Liver (tissue), 9 donors: ENCODE measurements around the gene CAPN3. TPM values are rescaled to one million over a fixed set of nuclear protein-coding genes. Genes with fewer than 3 reads are reported as not detected.

Source experiments
- DNase-seq: peaks from one replicate; pipeline ENCODE4 v3.0.0-alpha.2; 2017; ENCODE audit warnings: low spot score
- H3K27ac ChIP-seq, 2 donors: one replicate each; pipeline ENCODE4 v1.7.0; 2013; ENCODE audit warnings: inconsistent platforms in 2 of 2, low read length in 2 of 2, control low read depth in 1 of 2, low read depth in 1 of 2, mild to moderate bottlenecking in 1 of 2
- H3K27me3 ChIP-seq, 4 donors: one replicate each; pipeline versions ENCODE4 v1.6.1 to v1.7.0; 2013; ENCODE audit warnings: low read length in 3 of 4, inconsistent platforms in 1 of 4, mild to moderate bottlenecking in 1 of 4, moderate library complexity in 1 of 4; ENCODE audit not compliant: control insufficient read depth in 4 of 4, insufficient read depth in 4 of 4
- H3K36me3 ChIP-seq, 4 donors: one replicate each; pipeline versions ENCODE4 v1.6.1 to v1.7.0; 2013; ENCODE audit warnings: low read length in 3 of 4, mild to moderate bottlenecking in 3 of 4, low read depth in 1 of 4, moderate library complexity in 1 of 4; ENCODE audit not compliant: control insufficient read depth in 4 of 4, insufficient read depth in 3 of 4
- H3K4me1 ChIP-seq, 4 donors: one replicate each; pipeline versions ENCODE4 v1.6.1 to v1.7.0; 2013; ENCODE audit warnings: low read length in 3 of 4, mild to moderate bottlenecking in 3 of 4, moderate library complexity in 1 of 4; ENCODE audit not compliant: control insufficient read depth in 4 of 4, insufficient read depth in 4 of 4
- H3K4me3 ChIP-seq, 3 donors: one replicate each; pipeline versions ENCODE4 v1.6.1 to v1.7.0; 2013; ENCODE audit warnings: low read length in 3 of 3, control low read depth in 1 of 3, low read depth in 1 of 3, mild to moderate bottlenecking in 1 of 3
- H3K9ac ChIP-seq, 2 donors: one replicate each; pipeline ENCODE4 v1.7.0; 2013; ENCODE audit warnings: low read length in 2 of 2, mild to moderate bottlenecking in 2 of 2, moderate library complexity in 2 of 2, control low read depth in 1 of 2, low read depth in 1 of 2
- H3K9me3 ChIP-seq, 4 donors: one replicate each; pipeline versions ENCODE4 v1.6.1 to v1.7.0; 2013; ENCODE audit warnings: low read length in 3 of 4; ENCODE audit not compliant: control insufficient read depth in 4 of 4
- ATF3 ChIP-seq: IDR thresholded peaks from 2 replicates; pipeline ENCODE4 v1.6.1; 2016; ENCODE audit warnings: antibody characterized with exemption
- CTCF ChIP-seq: fragments of 150-350 bp; IDR thresholded peaks from 2 replicates; pipeline ENCODE4 v1.5.1; 2017; ENCODE audit warnings: improper control_type of control experiment, low read depth, low read length; ENCODE audit not compliant: missing input control
- EGR1 ChIP-seq, 2 donors: IDR thresholded peaks; 2 replicates each; pipeline ENCODE4 v1.6.1; 2016 to 2018; ENCODE audit warnings: antibody characterized with exemption in 2 of 2, low read depth in 2 of 2
- FOXA1 ChIP-seq: IDR thresholded peaks from 2 replicates; pipeline ENCODE4 v1.6.1; 2016; ENCODE audit warnings: antibody characterized with exemption
- FOXA2 ChIP-seq: IDR thresholded peaks from 2 replicates; pipeline ENCODE4 v1.6.1; 2016; ENCODE audit warnings: antibody characterized with exemption
- GABPA ChIP-seq, 2 donors: IDR thresholded peaks in 1 of 2; conservative IDR thresholded peaks in 1 of 2; 2 replicates each; pipeline ENCODE4 v1.6.1; 2016; ENCODE audit warnings: antibody characterized with exemption in 2 of 2, mild to moderate bottlenecking in 1 of 2, moderate library complexity in 1 of 2
- HNF4A ChIP-seq, 2 donors: conservative IDR thresholded peaks; 2 replicates each; pipeline ENCODE4 v1.6.1; 2016; ENCODE audit warnings: antibody characterized with exemption in 2 of 2, mild to moderate bottlenecking in 2 of 2
- HNF4G ChIP-seq: IDR thresholded peaks from 2 replicates; pipeline ENCODE4 v1.6.1; 2016; ENCODE audit warnings: antibody characterized with exemption
- JUND ChIP-seq, 2 donors: IDR thresholded peaks; 2 replicates each; pipeline ENCODE4 v1.6.1; 2016; ENCODE audit warnings: antibody characterized with exemption in 2 of 2
- MAX ChIP-seq: IDR thresholded peaks from 2 replicates; pipeline ENCODE4 v1.6.1; 2016; ENCODE audit warnings: antibody characterized with exemption
- NR2F2 ChIP-seq: IDR thresholded peaks from 2 replicates; pipeline ENCODE4 v1.6.1; 2016; ENCODE audit warnings: antibody characterized with exemption
- RAD21 ChIP-seq, 2 donors: IDR thresholded peaks; 2 replicates each; pipeline ENCODE4 v1.6.1; 2016; ENCODE audit warnings: antibody characterized with exemption in 2 of 2, mild to moderate bottlenecking in 2 of 2
- REST ChIP-seq: IDR thresholded peaks from 2 replicates; pipeline ENCODE4 v1.6.1; 2016; ENCODE audit warnings: antibody characterized with exemption, mild to moderate bottlenecking
- RXRA ChIP-seq, 2 donors: IDR thresholded peaks; 2 replicates each; pipeline ENCODE4 v1.6.1; 2017 to 2018; ENCODE audit warnings: antibody characterized with exemption in 2 of 2, mild to moderate bottlenecking in 1 of 2
- SP1 ChIP-seq: IDR thresholded peaks from 2 replicates; pipeline ENCODE4 v1.6.1; 2018; ENCODE audit warnings: antibody characterized with exemption, mild to moderate bottlenecking
- TAF1 ChIP-seq: conservative IDR thresholded peaks from 2 replicates; pipeline ENCODE4 v1.6.1; 2016; ENCODE audit warnings: antibody characterized with exemption, mild to moderate bottlenecking
- YY1 ChIP-seq: IDR thresholded peaks from 2 replicates; pipeline ENCODE4 v1.6.1; 2016; ENCODE audit warnings: antibody characterized with exemption, mild to moderate bottlenecking
- ZBTB33 ChIP-seq: IDR thresholded peaks from 2 replicates; pipeline ENCODE4 v1.6.1; 2016; ENCODE audit warnings: antibody characterized with exemption
- WGBS: extraction: QIAGEN DNeasy Blood & Tissue Kit; methylation state at CpG from one replicate; pipeline ENCODE4 v1.1.7; 2013; 5-methylcytosine and 5-hydroxymethylcytosine counted together
- polyA plus RNA-seq, 2 donors: library from polyadenylated mRNA; stranded (reverse) in 1 of 2; unstranded in 1 of 2; fragments of 200-250 nt in 1 of 2; fragments of >200 nt in 1 of 2; fragmentation: Nextera tagmentation in 1 of 2; extraction: Ambion mirVana in 1 of 2; gene quantifications; one replicate each; pipeline versions ENCODE4 v1.2.1 to v1.2.3, GENCODE V29; 2013 to 2015
- total RNA-seq, 2 donors: library from RNA; depleted of rRNA; stranded (reverse); fragments of >200 nt; gene quantifications; one replicate each; pipeline ENCODE4 v1.2.3, GENCODE V29; 2014
- donor health status: healthy.
- donor health status: healthy.
- donor health status: healthy.
- donor health status: healthy.
- donor health status: healthy.

The CAPN3 gene
- total and polyA plus RNA-seq, 4 donors = 2.0 to 6.1 (median 4.2) TPM

GRCh38 chr15:42378011-42378410 is 18.7 kb downstream of the CAPN3 start:
- H3K36me3 ChIP-seq = peaks cover 0 to 2% (median 0%) of the 10 kb centered on the region in 4 donors
- H3K9me3 ChIP-seq = peaks cover 0 to 6% (median 1%) of the 10 kb centered on the region in 4 donors
- no peak overlapping the region for H3K27ac ChIP-seq
- TF ChIP-seq GABPA (IDR thresholded peaks at IDR 0.05 in 1 of 2, conservative IDR thresholded peaks at IDR 0.05 in 1 of 2) (no peak), FOXA1 (no peak), CTCF (no peak)
- no peak for DNase-seq
- no peaks in the 10 kb centered on the region for H3K4me1 ChIP-seq
- no peak overlapping the region for H3K9ac ChIP-seq
- no peaks in the 10 kb centered on the region for H3K27me3 ChIP-seq
- no peak overlapping the region for H3K4me3 ChIP-seq
- 85% methylated on average over 8 of the region's 8 CpGs for WGBS

- Histone ChIP-seq H3K27ac (no peak overlapping the region), H3K9ac (no peak overlapping the region), H3K27me3 (no peaks in the 10 kb centered on the region), H3K4me1 (no peaks in the 10 kb centered on the region), H3K36me3 (peaks cover 0 to 15% (median 6%) of the 10 kb centered on the region in 4 donors), H3K9me3 (no peaks in the 10 kb centered on the region), H3K4me3 (no peak overlapping the region)
- WGBS = 71% methylated on average over 4 of the region's 4 CpGs
- no peak for TF ChIP-seq MAX
- no peak for TF ChIP-seq YY1
- TF ChIP-seq SP1 = no peak
- TF ChIP-seq GABPA (IDR thresholded peaks at IDR 0.05 in 1 of 2, conservative IDR thresholded peaks at IDR 0.05 in 1 of 2) = no peak
- no peak for TF ChIP-seq RAD21 (IDR thresholded peaks at IDR 0.05)
- TF ChIP-seq FOXA1 = no peak
- no peak for TF ChIP-seq ZBTB33
- TF ChIP-seq FOXA2 = no peak
- no peak for TF ChIP-seq TAF1
- no peak for TF ChIP-seq REST
- TF ChIP-seq EGR1 (IDR thresholded peaks at IDR 0.05; ENCODE audit: low read depth in 2 of 2) = no peak
- no peak for TF ChIP-seq HNF4G
- no peak for TF ChIP-seq NR2F2
- no peak for TF ChIP-seq RXRA (IDR thresholded peaks at IDR 0.05)
- no peak for TF ChIP-seq JUND (IDR thresholded peaks at IDR 0.05)
- no peak for TF ChIP-seq ATF3
- no peak for TF ChIP-seq CTCF
- no peak for TF ChIP-seq HNF4A (conservative IDR thresholded peaks at IDR 0.05)
- DNase-seq = no peak
These were observed 25.3 kb downstream of the CAPN3 start for GRCh38 chr15:42384597-42384996.
